Aorta (tissue), 5 donors: ENCODE measurements around the gene LRBA. TPM values are rescaled to one million over a fixed set of nuclear protein-coding genes. Genes with fewer than 3 reads are reported as not detected.
A peak's percentile ranks its signal among the peaks of the same experiment; 100 is the strongest.
"Not testable (repeated sequence)": the region's sequence is repeated elsewhere in the genome, so short reads cannot be mapped to it uniquely, and the experiment has no call there.

Experiments used
- ATAC-seq: fragments of 200-7000 bp; cut with Tn5 transposase; one replicate; pipeline ENCODE4 v1.9.1; 2022; ENCODE audit warnings: moderate library complexity; ENCODE audit not compliant: low FRiP score
- DNase-seq, 2 donors: peaks; one replicate each; pipeline ENCODE4 v3.0.0-alpha.2; 2020
- H3K27ac ChIP-seq, 2 donors: one replicate each; pipeline ENCODE4 v1.5.1; 2013; ENCODE audit warnings: low read length in 2 of 2, mild to moderate bottlenecking in 2 of 2, moderate library complexity in 2 of 2, control low read depth in 1 of 2, inconsistent platforms in 1 of 2, low read depth in 1 of 2
- H3K27me3 ChIP-seq, 2 donors: one replicate each; pipeline ENCODE4 v1.6.1; 2013; ENCODE audit warnings: control low read depth in 1 of 2, low read length in 1 of 2, mild to moderate bottlenecking in 1 of 2, moderate library complexity in 1 of 2; ENCODE audit not compliant: insufficient read depth in 2 of 2, control insufficient read depth in 1 of 2
- H3K36me3 ChIP-seq, 2 donors: one replicate each; pipeline ENCODE4 v1.6.1; 2013; ENCODE audit warnings: control low read depth in 1 of 2, low read length in 1 of 2, mild to moderate bottlenecking in 1 of 2; ENCODE audit not compliant: insufficient read depth in 2 of 2, control insufficient read depth in 1 of 2
- H3K4me1 ChIP-seq, 2 donors: one replicate each; pipeline ENCODE4 v1.6.1; 2013; ENCODE audit warnings: low read length in 2 of 2, control low read depth in 1 of 2, mild to moderate bottlenecking in 1 of 2, moderate library complexity in 1 of 2; ENCODE audit not compliant: insufficient read depth in 2 of 2, control insufficient read depth in 1 of 2
- H3K4me3 ChIP-seq, 2 donors: one replicate each; pipeline ENCODE4 v1.5.1; 2013; ENCODE audit warnings: low read length in 2 of 2, control low read depth in 1 of 2, mild to moderate bottlenecking in 1 of 2
- H3K9me3 ChIP-seq: one replicate; pipeline ENCODE4 v1.6.1; 2013; ENCODE audit warnings: mild to moderate bottlenecking, low read length; ENCODE audit not compliant: control insufficient read depth
- WGBS, 2 donors: extraction: QIAGEN DNeasy Blood & Tissue Kit; methylation state at CpG; one replicate each; pipeline ENCODE4 v1.1.7; 2013; 5-methylcytosine and 5-hydroxymethylcytosine counted together
- intact Hi-C, 2 donors: fragments of 100-400 bp; cut with DNase I; formaldehyde crosslinking; loops; one replicate each; pipeline versions ENCODE4 v1.14.2 to v1.15.0; 2022
- polyA plus RNA-seq, 2 donors: library from polyadenylated mRNA; stranded (reverse); fragments of 200-250 nt; gene quantifications; one replicate each; pipeline ENCODE4 v1.2.3, GENCODE V29; 2013
- total RNA-seq, 2 donors: library from RNA; stranded (reverse); fragmentation: NEBNext Ultra II Directional; extraction: Animal tissue kit (Norgen Biotek cat#: 25700); gene quantifications; one replicate each; pipeline ENCODE4 v1.2.1, GENCODE V29; 2021
- donor health status: healthy with polysubstance abuse.
- donor health status: Bipolar disorder and iron deficiency.
- donor health status: DM: no; HTN: no; CAD: no.
- donor health status: DM: no; HTN: no; CAD: no.
- donor health status: DM: yes; HTN: yes; CAD: no.

The LRBA gene
- total and polyA plus RNA-seq, 4 donors = 4.8 to 34.5 (median 15.4) TPM

GRCh38 chr4:150742930-150743329, 272.2 kb downstream of the LRBA start:
- H3K27ac ChIP-seq, H3K9me3 ChIP-seq, H3K27me3 ChIP-seq, DNase-seq, H3K36me3 ChIP-seq, intact Hi-C loops, H3K4me3 ChIP-seq, ATAC-seq, H3K4me1 ChIP-seq: not testable (repeated sequence)
- 75 to 78% methylated on average over 6 of the region's 6 CpGs for WGBS, 2 donors

GRCh38 chr4:150739591-150739990, 275.5 kb downstream of the LRBA start:
- Histone ChIP-seq H3K9me3 (peaks cover 2% of the 10 kb centered on the region), H3K4me1 (peaks cover 1 to 4% of the 10 kb centered on the region in 2 donors)

GRCh38 chr4:150725957-150726523, 289.0 kb downstream of the LRBA start:
- ATAC-seq (no peak), DNase-seq (no peak)
- H3K9me3 ChIP-seq = no peaks in the 10 kb centered on the region
- H3K4me3 ChIP-seq = no peak overlapping the region
- intact Hi-C loops = no loop called here
- no peak overlapping the region for H3K27ac ChIP-seq
- 73 to 74% methylated on average over 4 of the region's 4 CpGs for WGBS, 2 donors
- H3K36me3 ChIP-seq = no peaks in the 10 kb centered on the region
- peaks cover 0 to 6% of the 10 kb centered on the region in 2 donors for H3K4me1 ChIP-seq
- no peaks in the 10 kb centered on the region for H3K27me3 ChIP-seq

More at GRCh38 chr4:150739591-150739990, 275.5 kb downstream of the LRBA start:
- Histone ChIP-seq H3K27ac (no peak overlapping the region), H3K4me3 (no peak overlapping the region), H3K36me3 (no peaks in the 10 kb centered on the region), H3K27me3 (no peaks in the 10 kb centered on the region)
- ATAC-seq = no peak
- 41 to 46% methylated on average over 3 of the region's 3 CpGs for WGBS, 2 donors
- intact Hi-C loops = no loop called here
- no peak for DNase-seq

- H3K27ac ChIP-seq = no peak overlapping the region
- H3K27me3 ChIP-seq = no peaks in the 10 kb centered on the region
- no peaks in the 10 kb centered on the region for H3K9me3 ChIP-seq
- 92 to 94% methylated on average over 5 of the region's 5 CpGs for WGBS, 2 donors
- H3K4me3 ChIP-seq = no peak overlapping the region
- intact Hi-C loops = no loop called here
- H3K36me3 ChIP-seq = no peaks in the 10 kb centered on the region
- H3K4me1 ChIP-seq = peaks cover 0 to 6% of the 10 kb centered on the region in 2 donors
- no peak for ATAC-seq
- no peak for DNase-seq
Observed at GRCh38 chr4:150723727-150724411, 291.2 kb downstream of the LRBA start.

- Histone ChIP-seq H3K9me3 (no peaks in the 10 kb centered on the region), H3K27me3 (no peaks in the 10 kb centered on the region), H3K4me1 (peaks cover 0 to 6% of the 10 kb centered on the region in 2 donors), H3K36me3 (no peaks in the 10 kb centered on the region), H3K27ac (no peak overlapping the region), H3K4me3 (no peak overlapping the region)
- intact Hi-C loops = no loop called here
- 2 to 3% methylated on average over 6 of the region's 6 CpGs for WGBS, 2 donors
- ATAC-seq = peak; percentile 93
- DNase-seq = peak; percentile 86 to 88
Observed at GRCh38 chr4:150722908-150723362, 292.1 kb downstream of the LRBA start.

GRCh38 chr4:150720973-150721518, 294.0 kb downstream of the LRBA start:
- peaks cover 0 to 6% of the 10 kb centered on the region in 2 donors for H3K4me1 ChIP-seq
- no peak overlapping the region for H3K4me3 ChIP-seq
- ATAC-seq (no peak), DNase-seq (no peak)
- intact Hi-C loops = no loop called here
- H3K36me3 ChIP-seq = no peaks in the 10 kb centered on the region
- WGBS, 2 donors = 99% methylated on average over 2 of the region's 2 CpGs
- H3K27me3 ChIP-seq = no peaks in the 10 kb centered on the region
- no peaks in the 10 kb centered on the region for H3K9me3 ChIP-seq
- H3K27ac ChIP-seq = no peak overlapping the region

GRCh38 chr4:150717952-150718351, 297.1 kb downstream of the LRBA start:
- Histone ChIP-seq H3K27ac (no peak overlapping the region), H3K4me3 (no peak overlapping the region), H3K36me3 (no peaks in the 10 kb centered on the region), H3K4me1 (no peaks in the 10 kb centered on the region), H3K9me3 (no peaks in the 10 kb centered on the region), H3K27me3 (no peaks in the 10 kb centered on the region)
- ATAC-seq (no peak), DNase-seq (no peak)
- intact Hi-C loops = no loop called here
- 96 to 98% methylated on average over 1 of the region's 1 CpG for WGBS, 2 donors

- Histone ChIP-seq H3K9me3 (no peaks in the 10 kb centered on the region), H3K27me3 (no peaks in the 10 kb centered on the region), H3K36me3 (no peaks in the 10 kb centered on the region), H3K27ac (no peak overlapping the region), H3K4me3 (no peak overlapping the region), H3K4me1 (no peaks in the 10 kb centered on the region)
- WGBS, 2 donors = 80 to 82% methylated on average over 2 of the region's 2 CpGs
- intact Hi-C loops = loop anchor here in 1 of 2 donors (5.0 kb wide), 1 partner anchor 138 kb away; no protein-coding TSS in a partner anchor
- DNase-seq (no peak), ATAC-seq (no peak)
Observed at GRCh38 chr4:150714462-150715438, 300.3 kb downstream of the LRBA start.
